K562 treated with DMSO at 1 percent for 4 hours (cell line): ENCODE measurements around the gene BSDC1. TPM values are rescaled to one million over a fixed set of nuclear protein-coding genes. Genes with fewer than 3 reads are reported as not detected.

Experiments
- total RNA-seq: library from RNA; unstranded; fragments of 300-600 nt; gene quantifications from 2 replicates; pipeline ENCODE4 v1.2.3, GENCODE V29; 2022; ENCODE audit not compliant: insufficient read depth

The BSDC1 gene, protein sequence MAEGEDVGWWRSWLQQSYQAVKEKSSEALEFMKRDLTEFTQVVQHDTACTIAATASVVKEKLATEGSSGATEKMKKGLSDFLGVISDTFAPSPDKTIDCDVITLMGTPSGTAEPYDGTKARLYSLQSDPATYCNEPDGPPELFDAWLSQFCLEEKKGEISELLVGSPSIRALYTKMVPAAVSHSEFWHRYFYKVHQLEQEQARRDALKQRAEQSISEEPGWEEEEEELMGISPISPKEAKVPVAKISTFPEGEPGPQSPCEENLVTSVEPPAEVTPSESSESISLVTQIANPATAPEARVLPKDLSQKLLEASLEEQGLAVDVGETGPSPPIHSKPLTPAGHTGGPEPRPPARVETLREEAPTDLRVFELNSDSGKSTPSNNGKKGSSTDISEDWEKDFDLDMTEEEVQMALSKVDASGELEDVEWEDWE
- 36.4 and 60.1 TPM in 2 replicates for total RNA-seq

DNA sequence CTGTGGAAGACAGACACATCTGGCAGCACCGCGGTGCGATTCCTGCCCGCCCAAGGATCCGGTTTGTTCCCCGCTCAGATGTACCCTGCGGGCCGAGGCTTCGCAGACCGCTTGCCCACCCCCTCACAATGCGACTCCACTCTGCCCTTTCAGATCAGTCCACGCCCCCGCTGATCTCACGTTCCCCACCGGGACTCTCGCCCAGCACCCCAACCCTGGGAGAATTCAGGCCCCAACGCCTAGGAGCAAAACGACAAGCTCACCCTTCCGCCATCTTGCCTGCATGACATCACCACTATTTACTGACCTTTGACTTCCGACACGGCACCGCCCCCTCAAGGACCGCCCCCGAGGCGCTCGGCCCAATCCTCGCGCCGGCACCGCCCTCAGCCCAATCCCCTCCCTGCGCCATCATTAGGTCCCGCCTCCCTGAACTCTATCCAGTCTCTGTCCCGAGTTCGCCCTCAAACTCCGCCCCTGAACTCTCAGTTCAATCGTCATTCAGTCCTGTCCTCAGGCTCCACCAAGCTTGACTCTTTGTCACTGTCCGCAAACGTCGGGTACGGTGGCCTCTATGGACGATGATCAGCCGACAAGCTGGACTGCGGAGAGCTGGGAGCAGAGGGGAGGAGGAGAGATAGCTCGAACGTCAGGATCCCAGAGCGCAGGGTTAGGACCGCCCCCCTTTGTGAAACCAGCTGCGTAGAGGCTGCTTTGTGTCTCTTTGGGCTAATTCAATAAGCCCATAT is at the start of gene BSDC1:
Gene BSDC1 (minus strand): TSS at position 301 of the 749 bp plus-strand sequence. CDS start 27 bp downstream, at position 274.

DNA sequence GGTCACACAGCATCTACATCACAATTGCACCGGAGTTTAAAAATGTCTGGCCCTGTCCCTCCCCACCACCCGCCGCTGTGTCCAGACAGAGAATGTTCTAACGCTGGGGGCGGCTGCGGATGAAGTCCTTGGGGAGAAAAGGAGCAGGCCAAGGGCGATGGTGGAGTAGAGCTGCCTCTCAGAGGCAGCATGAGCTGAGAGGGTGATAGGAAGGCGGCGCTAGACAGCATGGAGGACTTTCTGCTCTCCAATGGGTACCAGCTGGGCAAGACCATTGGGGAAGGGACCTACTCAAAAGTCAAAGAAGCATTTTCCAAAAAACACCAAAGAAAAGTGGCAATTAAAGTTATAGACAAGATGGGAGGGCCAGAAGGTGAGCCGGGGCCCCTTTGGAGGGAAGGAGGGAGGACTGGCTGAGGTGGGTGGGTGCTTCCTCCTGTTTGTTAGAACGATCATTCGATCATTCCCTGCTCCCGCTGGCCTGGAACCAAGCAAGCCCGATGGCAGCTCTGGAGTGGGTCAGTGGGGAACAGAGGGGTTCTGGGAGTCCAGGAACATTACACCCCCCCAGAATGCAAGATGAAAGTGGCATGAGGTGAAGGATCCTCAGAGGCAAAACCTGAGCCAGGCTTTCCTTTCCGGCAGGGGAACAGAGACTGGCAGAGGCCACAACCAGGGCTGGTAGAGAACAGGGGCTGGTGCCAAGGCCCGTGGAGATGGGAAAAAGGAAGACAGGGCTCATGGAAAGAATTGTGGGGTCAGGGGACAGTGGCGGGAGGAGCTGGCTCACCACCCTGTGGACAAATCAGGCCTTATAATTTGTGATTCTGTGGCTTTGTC is 31.5 kb downstream of the BSDC1 start, which contains the start of the genes FAM229A and TSSK3:
Gene FAM229A (minus strand): TSS at position 12 of the 840 bp plus-strand sequence. CDS start 394 bp downstream, outside the sequence.
Gene TSSK3 (plus strand): TSS at position 66 of the 840 bp plus-strand sequence. CDS start 163 bp downstream, at position 229.

DNA sequence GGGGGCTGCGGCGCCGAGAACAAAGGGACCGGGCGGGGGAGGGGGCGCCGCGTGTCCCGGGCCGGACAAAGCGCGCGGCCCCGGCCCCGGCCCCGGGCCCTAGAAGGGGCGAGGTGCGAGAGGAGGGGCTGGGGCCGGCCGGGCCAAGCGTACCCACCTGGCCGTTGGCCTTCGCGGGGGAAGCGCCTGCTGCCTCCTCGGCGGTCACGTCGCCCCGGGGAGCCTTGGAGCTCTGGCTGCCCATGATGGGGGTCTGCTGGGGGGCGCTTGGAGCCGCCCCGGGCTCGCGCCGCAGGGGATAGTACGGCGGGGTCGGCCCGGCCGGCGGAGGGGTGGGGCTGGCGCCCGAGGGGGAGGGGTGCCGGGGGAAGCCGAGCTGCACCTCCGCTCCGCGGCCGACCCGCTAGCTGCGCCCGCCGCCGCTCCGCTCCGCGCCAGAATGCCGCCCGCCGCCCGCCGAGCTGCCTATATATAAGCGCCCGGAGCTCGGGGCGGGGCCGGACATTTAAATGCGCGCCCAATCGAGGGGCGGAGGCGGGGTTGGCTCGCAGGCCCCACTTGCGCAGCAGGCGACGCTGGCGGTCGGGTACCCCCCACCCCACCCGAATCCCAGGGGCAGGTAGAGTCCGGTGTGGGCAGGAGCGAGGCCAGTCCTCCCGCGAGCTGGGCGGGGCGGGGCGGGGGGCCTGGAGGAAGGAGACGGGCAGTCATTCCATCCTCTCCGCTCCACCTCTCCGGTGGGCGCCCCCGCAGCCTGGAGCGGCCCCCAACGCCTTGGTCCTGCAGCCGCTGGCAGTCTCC is 58.3 kb downstream of the BSDC1 start, which contains the start of gene MARCKSL1:
Gene MARCKSL1 (minus strand): TSS at position 444 of the 801 bp plus-strand sequence. CDS start 200 bp downstream, at position 244.

Other genes starting within 250 kb of the BSDC1 start
- 39.0 and 39.7 TPM in 2 replicates for gene TXLNA, start 214.8 kb downstream of the BSDC1 start, total RNA-seq
- gene CCDC28B, start 193.8 kb downstream of the BSDC1 start, total RNA-seq, result 26.5 and 34.8 TPM in 2 replicates
- 6.0 and 6.8 TPM in 2 replicates for gene IQCC, start 188.8 kb downstream of the BSDC1 start, total RNA-seq
- not detected in 2 replicates for gene DCDC2B, start 185.4 kb downstream of the BSDC1 start, total RNA-seq
- 5.3 and 6.7 TPM in 2 replicates for gene TMEM234, start 172.1 kb downstream of the BSDC1 start, total RNA-seq
- 336 and 344 TPM in 2 replicates for gene EIF3I, start 172.0 kb downstream of the BSDC1 start, total RNA-seq
- gene FAM167B, start 147.2 kb downstream of the BSDC1 start, total RNA-seq, result not detected in 2 replicates
- not detected in 2 replicates for gene LCK, start 143.2 kb downstream of the BSDC1 start, total RNA-seq
- 207 and 208 TPM in 2 replicates for gene HDAC1, start 102.4 kb downstream of the BSDC1 start, total RNA-seq
- 73.9 and 74.4 TPM in 2 replicates for gene MARCKSL1, start 58.2 kb downstream of the BSDC1 start, total RNA-seq
- 21.4 and 29.8 TPM in 2 replicates for gene FAM229A, start 32.0 kb downstream of the BSDC1 start, total RNA-seq
- gene TSSK3, start 31.9 kb downstream of the BSDC1 start, total RNA-seq, result 2.4 TPM in 1 of 2 replicates, not detected in the other
- gene ZBTB8B, start 70.6 kb upstream of the BSDC1 start, total RNA-seq, result not detected in 2 replicates
- gene ZBTB8A, start 145.0 kb upstream of the BSDC1 start, total RNA-seq, result not detected in 2 replicates